Smooth muscle cell (in vitro differentiated cells): ENCODE measurements around the gene MAPKAP1. TPM values are rescaled to one million over a fixed set of nuclear protein-coding genes. Genes with fewer than 3 reads are reported as not detected.

ENCODE experiments used
- DNase-seq: peaks from one replicate; lab custom pipeline; 2025; ENCODE audit not compliant: unreplicated experiment; lab: John Stamatoyannopoulos, UW
- H2AFZ ChIP-seq: fragments of 200-600 bp; sonication (generic); 2 replicates; pipeline ENCODE4 v1.6.0; 2016; ENCODE audit warnings: antibody characterized with exemption, low read depth, mild to moderate bottlenecking
- H3F3A ChIP-seq: fragments of 200-600 bp; sonication (generic); 2 replicates; pipeline ENCODE4 v1.6.0; 2017; ENCODE audit warnings: antibody characterized with exemption, low read depth
- H3K27ac ChIP-seq: fragments of 200-600 bp; sonication (generic); 2 replicates; pipeline ENCODE4 v1.5.1; 2016; ENCODE audit warnings: low read depth, mild to moderate bottlenecking
- H3K27me3 ChIP-seq: fragments of 200-600 bp; sonication (generic); 2 replicates; pipeline ENCODE4 v1.6.1; 2016; ENCODE audit warnings: low read depth, mild to moderate bottlenecking
- H3K36me3 ChIP-seq: fragments of 200-600 bp; sonication (generic); 2 replicates; pipeline ENCODE4 v1.5.1; 2016; ENCODE audit warnings: low read depth
- H3K4me1 ChIP-seq: fragments of 200-600 bp; sonication (generic); 2 replicates; pipeline ENCODE4 v1.5.1; 2016; ENCODE audit warnings: low read depth
- H3K4me2 ChIP-seq: fragments of 200-600 bp; sonication (generic); 2 replicates; pipeline ENCODE4 v1.6.0; 2016; ENCODE audit warnings: mild to moderate bottlenecking
- H3K4me3 ChIP-seq: fragments of 200-600 bp; sonication (generic); 2 replicates; pipeline ENCODE4 v1.5.1; 2016; ENCODE audit warnings: mild to moderate bottlenecking
- H3K79me2 ChIP-seq: fragments of 200-600 bp; sonication (generic); 2 replicates; pipeline ENCODE4 v1.6.0; 2016; ENCODE audit warnings: low read depth, mild to moderate bottlenecking
- H3K9ac ChIP-seq: fragments of 200-600 bp; sonication (generic); 2 replicates; pipeline ENCODE4 v1.6.0; 2016; ENCODE audit warnings: low read depth
- H3K9me3 ChIP-seq: fragments of 200-600 bp; sonication (generic); replicated peaks from 2 replicates; pipeline ENCODE4 v1.5.1; 2016; ENCODE audit warnings: low read depth
- H4K20me1 ChIP-seq: fragments of 200-600 bp; sonication (generic); 2 replicates; pipeline ENCODE4 v1.6.0; 2016; ENCODE audit warnings: low read depth
- CTCF ChIP-seq: fragments of 200-600 bp; sonication (generic); IDR thresholded peaks from 2 replicates; pipeline ENCODE4 v1.5.1; 2017; ENCODE audit warnings: borderline replicate concordance, mild to moderate bottlenecking, antibody characterized with exemption; ENCODE audit not compliant: insufficient read depth, poor library complexity, severe bottlenecking
- WGBS: methylation state at CpG from one replicate; pipeline ENCODE4 v1.1.7; 2016; ENCODE audit warnings: low lambda C conversion rate; 5-methylcytosine and 5-hydroxymethylcytosine counted together
- polyA plus RNA-seq: library from polyadenylated mRNA; unstranded; fragments of >200 nt; fragmentation: Nextera tagmentation; extraction: Ambion mirVana; gene quantifications from 2 replicates; pipeline ENCODE4 v1.2.1, GENCODE V29; 2016
- total RNA-seq: library from RNA; depleted of rRNA; stranded (reverse); fragments of >200 nt; gene quantifications from 2 replicates; pipeline ENCODE4 v1.2.3, GENCODE V29; 2014

Gene MAPKAP1
- total and polyA plus RNA-seq, 2 experiments from 2014 or later, result 50.1 to 74.5 TPM

- no peaks in the 10 kb centered on the region for H3F3A ChIP-seq
- TF ChIP-seq CTCF, result no peak
- no peak overlapping the region for H3K27ac ChIP-seq
- H3K4me3 ChIP-seq, result no peak overlapping the region
- no peaks in the 10 kb centered on the region for H3K36me3 ChIP-seq
- no peak overlapping the region for H3K9ac ChIP-seq
- no peaks in the 10 kb centered on the region for H3K9me3 ChIP-seq
- H3K4me1 ChIP-seq, result no peaks in the 10 kb centered on the region
- no peaks in the 10 kb centered on the region for H3K79me2 ChIP-seq
- no peaks in the 10 kb centered on the region for H4K20me1 ChIP-seq
- H3K27me3 ChIP-seq, result no peaks in the 10 kb centered on the region
- no peak overlapping the region for H3K4me2 ChIP-seq
- DNase-seq, result no peak
- H2AFZ ChIP-seq, result no peak overlapping the region
- 87% methylated on average over 14 of the region's 14 CpGs for WGBS
Observed at GRCh38 chr9:125432715-125433385, 274.2 kb downstream of the MAPKAP1 start.

- H3F3A ChIP-seq, result no peaks in the 10 kb centered on the region
- H3K9ac ChIP-seq, result no peak overlapping the region
- H3K36me3 ChIP-seq, result no peaks in the 10 kb centered on the region
- H3K4me3 ChIP-seq, result no peak overlapping the region
- no peaks in the 10 kb centered on the region for H3K9me3 ChIP-seq
- no peaks in the 10 kb centered on the region for H3K79me2 ChIP-seq
- H3K27ac ChIP-seq, result no peak overlapping the region
- no peak for DNase-seq
- no peaks in the 10 kb centered on the region for H3K4me1 ChIP-seq
- no peaks in the 10 kb centered on the region for H3K27me3 ChIP-seq
- WGBS, result 91% methylated on average over 12 of the region's 12 CpGs
- no peaks in the 10 kb centered on the region for H4K20me1 ChIP-seq
- TF ChIP-seq CTCF, result no peak
- no peak overlapping the region for H3K4me2 ChIP-seq
- no peak overlapping the region for H2AFZ ChIP-seq
Observed at GRCh38 chr9:125431741-125432271, 275.2 kb downstream of the MAPKAP1 start.

- 98% methylated on average over 3 of the region's 3 CpGs for WGBS
- no peak overlapping the region for H3K9ac ChIP-seq
Observed at GRCh38 chr9:125431012-125431305, 276.0 kb downstream of the MAPKAP1 start.

More at GRCh38 chr9:125431012-125431305, 276.0 kb downstream of the MAPKAP1 start:
- Histone ChIP-seq H3K79me2 (no peaks in the 10 kb centered on the region), H3K36me3 (no peaks in the 10 kb centered on the region), H3K4me3 (no peak overlapping the region), H3K9me3 (no peaks in the 10 kb centered on the region), H3F3A (no peaks in the 10 kb centered on the region), H3K4me2 (no peak overlapping the region), H2AFZ (no peak overlapping the region), H3K27ac (no peak overlapping the region), H4K20me1 (no peaks in the 10 kb centered on the region), H3K4me1 (no peaks in the 10 kb centered on the region), H3K27me3 (no peaks in the 10 kb centered on the region)
- no peak for TF ChIP-seq CTCF
- no peak for DNase-seq
